HG03095 (cell line): Measurements from ENCODE around the gene GPR158.
"Not testable (repeated sequence)": the region's sequence is repeated elsewhere in the genome, so short reads cannot be mapped to it uniquely, and the experiment has no call there.

ENCODE experiments used
- ATAC-seq: cut with Tn5 transposase; IDR thresholded peaks from one replicate; pipeline ENCODE4 v1.9.1; 2021; ENCODE audit warnings: moderate library complexity; ENCODE audit not compliant: unreplicated experiment

The GPR158 gene, protein sequence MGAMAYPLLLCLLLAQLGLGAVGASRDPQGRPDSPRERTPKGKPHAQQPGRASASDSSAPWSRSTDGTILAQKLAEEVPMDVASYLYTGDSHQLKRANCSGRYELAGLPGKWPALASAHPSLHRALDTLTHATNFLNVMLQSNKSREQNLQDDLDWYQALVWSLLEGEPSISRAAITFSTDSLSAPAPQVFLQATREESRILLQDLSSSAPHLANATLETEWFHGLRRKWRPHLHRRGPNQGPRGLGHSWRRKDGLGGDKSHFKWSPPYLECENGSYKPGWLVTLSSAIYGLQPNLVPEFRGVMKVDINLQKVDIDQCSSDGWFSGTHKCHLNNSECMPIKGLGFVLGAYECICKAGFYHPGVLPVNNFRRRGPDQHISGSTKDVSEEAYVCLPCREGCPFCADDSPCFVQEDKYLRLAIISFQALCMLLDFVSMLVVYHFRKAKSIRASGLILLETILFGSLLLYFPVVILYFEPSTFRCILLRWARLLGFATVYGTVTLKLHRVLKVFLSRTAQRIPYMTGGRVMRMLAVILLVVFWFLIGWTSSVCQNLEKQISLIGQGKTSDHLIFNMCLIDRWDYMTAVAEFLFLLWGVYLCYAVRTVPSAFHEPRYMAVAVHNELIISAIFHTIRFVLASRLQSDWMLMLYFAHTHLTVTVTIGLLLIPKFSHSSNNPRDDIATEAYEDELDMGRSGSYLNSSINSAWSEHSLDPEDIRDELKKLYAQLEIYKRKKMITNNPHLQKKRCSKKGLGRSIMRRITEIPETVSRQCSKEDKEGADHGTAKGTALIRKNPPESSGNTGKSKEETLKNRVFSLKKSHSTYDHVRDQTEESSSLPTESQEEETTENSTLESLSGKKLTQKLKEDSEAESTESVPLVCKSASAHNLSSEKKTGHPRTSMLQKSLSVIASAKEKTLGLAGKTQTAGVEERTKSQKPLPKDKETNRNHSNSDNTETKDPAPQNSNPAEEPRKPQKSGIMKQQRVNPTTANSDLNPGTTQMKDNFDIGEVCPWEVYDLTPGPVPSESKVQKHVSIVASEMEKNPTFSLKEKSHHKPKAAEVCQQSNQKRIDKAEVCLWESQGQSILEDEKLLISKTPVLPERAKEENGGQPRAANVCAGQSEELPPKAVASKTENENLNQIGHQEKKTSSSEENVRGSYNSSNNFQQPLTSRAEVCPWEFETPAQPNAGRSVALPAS (N-terminal part only)

GRCh38 chr10:25174461-25175230, at the start of gene GPR158:
GPR158 (plus strand) TSS chr10:25175001; CDS start chr10:25175421, 420 bp downstream.
- no peak for ATAC-seq

DNA sequence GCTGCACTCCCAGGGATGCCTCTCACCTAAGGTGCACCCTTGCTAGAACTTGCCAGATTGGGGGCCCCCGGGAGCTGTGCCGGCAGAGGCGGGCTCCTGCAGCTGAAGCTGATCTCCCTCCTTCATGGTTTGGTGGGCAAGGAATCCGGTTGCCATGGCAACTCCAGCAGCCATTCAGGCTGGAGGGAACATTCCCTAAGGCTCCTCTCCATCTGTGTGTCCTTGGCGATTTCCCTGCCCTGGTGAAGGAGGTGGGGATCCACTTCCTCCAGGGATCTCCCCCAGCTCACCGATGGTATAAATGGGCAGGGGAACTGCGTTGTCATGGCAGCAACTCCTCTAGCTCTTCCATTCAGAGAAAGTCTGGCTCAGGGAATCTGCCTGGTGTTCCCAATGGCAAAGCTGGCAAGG, 49.6 kb upstream of the GPR158 start:
- ATAC-seq: no peak

GRCh38 chr10:25129592-25129991, 45.2 kb upstream of the GPR158 start:
- ATAC-seq: no peak

- no peak for ATAC-seq
Observed at GRCh38 chr10:25130906-25131305, 43.9 kb upstream of the GPR158 start.

- ATAC-seq: no peak
Observed at GRCh38 chr10:25142116-25142864, 32.5 kb upstream of the GPR158 start.

- no peak for ATAC-seq
Observed at GRCh38 chr10:25157650-25158049, 17.2 kb upstream of the GPR158 start.

DNA sequence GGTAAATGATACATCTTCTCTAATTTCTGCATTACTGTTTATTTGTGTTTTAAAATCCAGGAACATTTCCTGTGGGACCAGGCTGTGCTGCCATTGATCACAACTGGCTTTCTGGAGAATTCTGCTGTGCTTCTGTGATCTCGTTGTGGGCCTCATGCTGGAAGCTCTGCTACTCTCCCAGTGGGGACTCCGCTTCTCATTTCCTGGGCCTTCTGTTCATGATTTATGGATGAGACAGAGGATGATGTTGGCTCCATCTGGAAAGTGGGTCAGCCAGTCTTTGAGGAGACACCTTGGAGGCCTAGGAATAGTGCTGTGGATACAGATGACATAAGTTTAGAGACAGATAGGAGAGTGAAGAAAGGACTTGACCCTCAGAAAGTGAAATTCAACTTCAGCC, 15.2 kb upstream of the GPR158 start:
- ATAC-seq: no peak

DNA sequence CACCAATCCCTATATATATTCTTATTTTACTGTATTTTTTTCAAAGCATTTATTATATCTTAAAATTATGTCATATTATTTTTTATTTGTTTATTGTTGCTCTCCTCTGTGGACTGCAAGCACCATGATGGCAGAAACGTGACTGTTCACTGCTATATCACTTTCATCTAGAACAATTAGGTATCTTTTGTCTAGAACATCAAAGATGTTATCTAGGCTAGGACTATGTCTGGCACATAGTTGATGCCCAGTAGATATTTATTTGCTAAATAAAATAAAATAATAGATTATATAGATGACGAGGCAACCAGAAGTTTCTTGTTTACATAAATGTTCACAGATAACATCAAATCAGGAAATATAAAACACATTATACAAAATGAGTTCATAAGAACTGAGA, 12.4 kb upstream of the GPR158 start:
- no peak for ATAC-seq

- not testable (repeated sequence) for ATAC-seq
Observed at GRCh38 chr10:25163464-25163863, 11.3 kb upstream of the GPR158 start.

DNA sequence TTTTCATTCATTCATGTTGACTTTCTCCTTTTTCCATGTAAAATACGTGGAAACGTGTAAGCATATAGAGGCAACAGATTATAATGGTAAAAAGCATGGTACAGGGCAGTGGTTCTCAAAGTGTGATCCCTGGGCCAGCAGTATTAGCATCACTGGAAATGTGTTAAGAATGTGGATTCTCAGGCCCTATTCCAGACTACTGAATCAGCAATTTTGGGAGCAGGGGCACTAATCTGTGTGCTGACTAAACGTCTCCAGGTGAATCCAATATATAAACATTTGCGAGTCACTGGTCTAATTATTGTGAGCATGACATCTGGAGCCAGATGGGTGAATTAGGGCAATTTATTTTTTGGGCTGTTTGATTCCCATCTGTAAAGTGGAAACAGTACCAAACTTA, 5.1 kb upstream of the GPR158 start:
- ATAC-seq: no peak

DNA sequence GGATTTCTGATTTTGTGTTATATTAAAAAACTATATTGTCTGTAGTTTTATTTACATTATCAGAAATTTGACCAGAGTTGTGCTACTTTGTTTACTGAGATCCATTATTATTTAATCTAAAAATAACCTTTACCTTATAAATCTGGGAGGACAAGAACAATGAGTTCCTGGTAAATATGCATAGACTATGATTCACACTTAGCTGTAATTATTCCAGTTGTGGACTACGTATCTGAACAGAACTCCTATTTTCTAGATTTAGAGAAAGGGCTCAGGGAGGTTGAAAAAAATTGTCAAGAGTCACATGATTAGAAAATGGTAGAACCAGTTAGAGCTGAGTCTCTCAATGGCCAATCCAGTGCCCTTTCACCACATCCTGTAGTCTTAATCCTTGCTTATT, 4.2 kb upstream of the GPR158 start:
- ATAC-seq: no peak

GRCh38 chr10:25175527-25176420, 973 bp downstream of the GPR158 start:
- no peak for ATAC-seq

- no peak for ATAC-seq
Observed at GRCh38 chr10:25176421-25176968, 1.7 kb downstream of the GPR158 start.

GRCh38 chr10:25177093-25177753, 2.4 kb downstream of the GPR158 start:
- ATAC-seq: no peak

DNA sequence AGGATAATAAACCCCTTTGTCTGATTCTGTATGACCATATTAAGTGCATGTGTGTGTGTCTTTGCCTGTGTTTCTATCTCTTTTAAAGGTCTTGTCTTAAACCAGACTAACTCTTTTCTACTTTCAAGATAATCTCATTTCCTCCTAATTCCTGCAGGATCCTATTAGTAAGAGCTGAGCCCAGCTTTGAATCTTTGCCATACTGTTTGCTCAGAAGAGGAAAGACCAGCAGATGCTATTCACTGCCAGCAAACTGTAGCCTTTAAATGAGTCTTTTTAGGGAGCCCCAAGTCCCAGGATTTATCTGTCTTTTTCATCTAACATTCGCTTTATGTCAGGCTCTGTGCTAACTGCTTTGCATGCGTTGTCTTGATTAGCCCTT, 2.9 kb downstream of the GPR158 start:
- no peak for ATAC-seq

- no peak for ATAC-seq
Observed at GRCh38 chr10:25178411-25178810, 3.6 kb downstream of the GPR158 start.

- ATAC-seq: no peak
Observed at GRCh38 chr10:25180801-25181200, 6.0 kb downstream of the GPR158 start.

- no peak for ATAC-seq
Observed at GRCh38 chr10:25182636-25183035, 7.8 kb downstream of the GPR158 start.
